HL-60 (cell line): ENCODE data around the gene EFCC1.

Source experiments
- DNase-seq, 2 experiments: peaks; one replicate each; pipeline ENCODE4 v3.0.0-alpha.2; 2010 to 2020; ENCODE audit warnings: low read depth in 1 of 2, low spot score in 1 of 2
- H3K27ac ChIP-seq: fragments of 250-450 bp; sonication (Bioruptor Pico); replicated peaks from 2 replicates; pipeline ENCODE4 v1.5.1; 2020; ENCODE audit warnings: mild to moderate bottlenecking, moderate library complexity
- H3K27me3 ChIP-seq: fragments of 250-450 bp; sonication (Bioruptor Pico); 2 replicates; pipeline ENCODE4 v1.5.1; 2021; ENCODE audit warnings: mild to moderate bottlenecking, moderate library complexity; ENCODE audit not compliant: insufficient read depth, poor library complexity, severe bottlenecking
- H3K4me3 ChIP-seq: replicated peaks from 2 replicates; pipeline ENCODE4 v1.5.1; 2011; ENCODE audit warnings: mild to moderate bottlenecking, control low read depth, low read length; ENCODE audit not compliant: insufficient read depth
- CTCF ChIP-seq: IDR thresholded peaks from one replicate; pipeline ENCODE4 v1.5.1; 2011; ENCODE audit warnings: low read length, control low read depth, inconsistent platforms; ENCODE audit not compliant: insufficient read depth
- GABPA ChIP-seq: IDR thresholded peaks from 2 replicates; pipeline ENCODE4 v1.6.1; 2012; ENCODE audit warnings: low read depth
- POLR2AphosphoS5 ChIP-seq: IDR thresholded peaks from 2 replicates; pipeline ENCODE4 v1.6.1; 2012; ENCODE audit warnings: low read depth
- REST ChIP-seq: IDR thresholded peaks from 2 replicates; pipeline ENCODE4 v1.6.1; 2012; ENCODE audit warnings: low read depth; ENCODE audit not compliant: insufficient replicate concordance
- SPI1 ChIP-seq: IDR thresholded peaks from 2 replicates; pipeline ENCODE4 v1.6.1; 2012; ENCODE audit warnings: low read depth, mild to moderate bottlenecking, borderline replicate concordance

Gene EFCC1

GRCh38 chr3:129002573-129003569 is 1.8 kb downstream of the EFCC1 start:
- Histone ChIP-seq H3K27me3 (peaks cover 28% of the 10 kb centered on the region), H3K4me3 (no peak overlapping the region), H3K27ac (no peak overlapping the region)
- TF ChIP-seq SPI1 = no peak
- DNase-seq = no peak

- TF ChIP-seq GABPA (no peak), CTCF (no peak), POLR2AphosphoS5 (no peak), REST (no peak)
- DNase-seq = peak in 1 of 2 experiments; percentile 26
- H3K27ac ChIP-seq = no peak overlapping the region
- H3K4me3 ChIP-seq = no peak overlapping the region
- H3K27me3 ChIP-seq = peaks cover 28% of the 10 kb centered on the region
Observed at GRCh38 chr3:129003578-129004112, 2.5 kb downstream of the EFCC1 start.

GRCh38 chr3:129004639-129005295 is 3.7 kb downstream of the EFCC1 start:
- Histone ChIP-seq H3K27me3 (peaks cover 28% of the 10 kb centered on the region), H3K27ac (no peak overlapping the region), H3K4me3 (no peak overlapping the region)
- DNase-seq = no peak
- TF ChIP-seq CTCF = no peak
- TF ChIP-seq GABPA = no peak
- TF ChIP-seq POLR2AphosphoS5 = no peak
- TF ChIP-seq REST = no peak
- TF ChIP-seq SPI1 = no peak
